Activated CD4-positive, alpha-beta T cell treated with anti-CD3 and anti-CD28 coated beads, Interleukin-2, amount 10 ng/mL, durations not matched to agents 7 days and 5 days (primary cell): ENCODE measurements around the gene AHCYL1. TPM values are rescaled to one million over a fixed set of nuclear protein-coding genes. Genes with fewer than 3 reads are reported as not detected.
"Not testable (repeated sequence)": the region's sequence is repeated elsewhere in the genome, so short reads cannot be mapped to it uniquely, and the experiment has no call there.

Experiments used
- CTCF ChIA-PET: fragments of 350-600 bp; sonication (Branson Sonifier 250); formaldehyde crosslinking; loops from one replicate; lab custom pipeline; 2021; ENCODE audit warnings: antibody characterized with exemption; lab: Charles Lee
- POLR2A ChIA-PET: fragments of 350-600 bp; sonication (Branson Sonifier 250); formaldehyde crosslinking; loops from one replicate; lab custom pipeline; 2021; ENCODE audit warnings: antibody characterized with exemption; lab: Charles Lee
- DNase-seq: peaks from one replicate; pipeline ENCODE4 v3.0.0-alpha.2; 2020
- H3K27ac Mint-ChIP-seq: one replicate; pipeline ENCODE4 v1.8.0; 2021; ENCODE audit warnings: mild to moderate bottlenecking, moderate library complexity, mixed read lengths
- H3K27me3 Mint-ChIP-seq: one replicate; pipeline ENCODE4 v1.8.0; 2021; ENCODE audit warnings: mixed read lengths
- H3K36me3 Mint-ChIP-seq: one replicate; pipeline ENCODE4 v1.8.0; 2021; ENCODE audit warnings: low read depth, mixed read lengths
- H3K4me1 Mint-ChIP-seq: one replicate; pipeline ENCODE4 v1.8.0; 2021; ENCODE audit warnings: mixed read lengths
- H3K4me3 Mint-ChIP-seq: one replicate; pipeline ENCODE4 v1.8.0; 2021; ENCODE audit warnings: mild to moderate bottlenecking, moderate library complexity, mixed read lengths
- H3K9me3 Mint-ChIP-seq: one replicate; pipeline ENCODE4 v1.8.0; 2021; ENCODE audit warnings: mixed read lengths
- total RNA-seq, 2 experiments: library from RNA; stranded (reverse); gene quantifications; one replicate each; pipeline ENCODE4 v1.2.3, GENCODE V29; 2021

AHCYL1 gene
- total RNA-seq, 2 experiments from 2014 or later = 50.4 to 50.9 TPM

DNA sequence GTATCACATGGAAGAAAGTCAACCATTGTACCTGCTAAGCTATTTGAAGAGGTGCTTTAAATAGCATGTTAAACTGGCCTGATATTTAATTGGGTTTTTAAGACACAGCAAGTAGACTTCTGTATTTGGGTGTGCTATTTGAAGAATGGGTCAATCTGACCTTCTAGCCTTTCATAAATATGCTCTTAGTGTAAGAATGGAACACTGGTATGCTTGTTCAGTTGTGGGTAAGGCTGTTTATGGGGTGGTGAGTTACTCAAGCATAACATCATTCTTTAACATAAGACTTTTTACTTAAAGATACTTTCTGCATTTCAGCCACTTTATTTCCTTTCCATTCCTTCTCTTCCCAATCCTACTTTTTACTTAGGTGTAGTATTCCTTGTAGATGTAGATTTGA is 21.4 kb downstream of the AHCYL1 start:
- H3K9me3 Mint-ChIP-seq = no peaks in the 10 kb centered on the region
- H3K4me1 Mint-ChIP-seq = peaks cover 23% of the 10 kb centered on the region
- CTCF ChIA-PET = interaction anchor here (0.6 to 1.6 kb wide), 5 partner anchors 9 to 372 kb away, joined by 4 to 8 read pairs (median 4); partner anchors contain the start of gene AHCYL1
- peaks cover 18% of the 10 kb centered on the region for H3K36me3 Mint-ChIP-seq
- POLR2A ChIA-PET = no interaction called here
- H3K27ac Mint-ChIP-seq = no peak overlapping the region
- no peak overlapping the region for H3K4me3 Mint-ChIP-seq
- DNase-seq = no peak
- H3K27me3 Mint-ChIP-seq = no peaks in the 10 kb centered on the region

GRCh38 chr1:110006516-110006915 is 22.0 kb downstream of the AHCYL1 start:
- Mint-ChIP-seq H3K27ac (no peak overlapping the region), H3K9me3 (no peaks in the 10 kb centered on the region)
- CTCF ChIA-PET = interaction anchor here (1.4 to 1.6 kb wide), 4 partner anchors 20 to 462 kb away, joined by 3 to 8 read pairs (median 6); partner anchors contain the start of gene AHCYL1

DNA sequence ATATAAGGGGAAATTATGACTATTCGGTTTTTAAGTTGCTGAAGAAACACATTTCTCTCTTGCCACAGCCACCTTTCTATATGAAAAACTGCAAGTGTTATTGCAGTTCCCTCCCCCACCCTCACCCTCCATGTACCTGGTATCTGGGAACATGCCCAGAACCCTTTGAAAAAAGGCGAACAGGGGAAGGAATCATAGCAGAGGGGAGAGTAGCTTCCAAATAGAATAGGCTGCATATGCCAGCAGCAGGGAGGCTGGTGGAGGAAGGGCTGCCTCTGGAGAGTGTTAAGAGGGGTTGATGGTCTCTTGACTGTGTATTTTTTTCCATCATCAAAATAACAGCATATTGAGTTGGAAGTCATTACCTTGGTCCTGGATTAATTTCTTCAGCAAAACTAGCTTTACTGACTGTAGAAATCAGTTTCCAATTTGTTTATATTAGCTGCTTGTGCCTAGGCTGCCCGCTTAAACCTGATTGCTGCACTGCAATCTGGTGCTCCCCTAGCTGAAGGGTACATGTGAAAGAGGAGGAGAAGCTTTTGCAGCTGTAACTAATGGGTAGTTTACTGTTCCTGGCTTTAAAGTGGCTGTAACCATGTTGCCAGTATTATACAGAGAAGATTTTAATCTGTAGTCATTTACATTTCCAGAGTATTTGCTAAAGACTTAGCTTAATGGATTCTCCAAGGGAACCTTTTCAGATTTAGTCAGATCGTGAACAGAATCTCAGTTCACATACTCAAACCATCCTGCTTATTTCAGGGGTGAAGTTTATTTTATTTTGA is 22.7 kb downstream of the AHCYL1 start:
- Mint-ChIP-seq H3K4me3 (no peak overlapping the region), H3K9me3 (no peaks in the 10 kb centered on the region), H3K27me3 (no peaks in the 10 kb centered on the region), H3K36me3 (peaks cover 26% of the 10 kb centered on the region), H3K27ac (no peak overlapping the region), H3K4me1 (peaks cover 29% of the 10 kb centered on the region)
- no peak for DNase-seq
- CTCF ChIA-PET = interaction anchor here (0.8 to 1.6 kb wide), 7 partner anchors 8 to 462 kb away, joined by 3 to 7 read pairs (median 4); partner anchors contain the start of gene AHCYL1
- POLR2A ChIA-PET = interaction anchor here (0.6 kb wide), 1 partner anchor 11 kb away, joined by 3 read pairs; no protein-coding TSS in a partner anchor

More at GRCh38 chr1:110006516-110006915, 22.0 kb downstream of the AHCYL1 start:
- POLR2A ChIA-PET = no interaction called here
- no peak for DNase-seq
- H3K27me3 Mint-ChIP-seq = no peaks in the 10 kb centered on the region
- H3K36me3 Mint-ChIP-seq = peaks cover 20% of the 10 kb centered on the region
- H3K4me1 Mint-ChIP-seq = peaks cover 25% of the 10 kb centered on the region
- H3K4me3 Mint-ChIP-seq = no peak overlapping the region

GRCh38 chr1:110008971-110009565 is 24.5 kb downstream of the AHCYL1 start:
- peaks cover 30% of the 10 kb centered on the region for H3K36me3 Mint-ChIP-seq
- CTCF ChIA-PET = interaction anchor here (0.6 kb wide), 1 partner anchor 11 kb away, joined by 3 read pairs; no protein-coding TSS in a partner anchor
- DNase-seq = no peak
- H3K4me1 Mint-ChIP-seq = peaks cover 15% of the 10 kb centered on the region
- no peak overlapping the region for H3K27ac Mint-ChIP-seq
- no peaks in the 10 kb centered on the region for H3K9me3 Mint-ChIP-seq
- no peaks in the 10 kb centered on the region for H3K27me3 Mint-ChIP-seq
- POLR2A ChIA-PET = interaction anchor here (0.6 kb wide), 1 partner anchor 11 kb away, joined by 4 read pairs; no protein-coding TSS in a partner anchor
- no peak overlapping the region for H3K4me3 Mint-ChIP-seq

DNA sequence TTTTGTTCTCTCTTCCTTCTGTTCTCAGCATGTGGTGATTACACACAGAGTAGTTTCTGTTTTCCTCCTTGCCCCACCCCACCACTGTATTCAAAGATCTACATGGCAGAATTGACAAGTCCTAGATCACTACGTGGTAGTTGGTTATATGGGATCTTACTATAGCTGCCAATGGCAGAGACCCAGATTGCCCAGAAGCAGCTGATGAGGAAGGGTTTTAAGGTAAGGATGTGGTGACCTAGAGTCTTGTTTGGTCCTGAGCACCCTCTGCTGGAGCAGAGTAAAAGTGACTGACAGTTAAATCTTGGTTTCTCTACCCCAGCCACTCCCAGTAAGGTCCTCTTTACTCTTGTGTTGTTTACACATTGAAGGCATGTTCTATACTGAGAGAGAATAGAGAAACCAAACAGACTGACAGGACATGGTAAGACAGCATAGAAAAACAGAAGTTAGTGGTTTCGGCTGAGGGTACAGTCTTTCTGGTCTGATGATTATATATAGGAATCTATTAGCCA is 27.0 kb downstream of the AHCYL1 start:
- peak; percentile 60 for DNase-seq
- peaks cover 43% of the 10 kb centered on the region for H3K36me3 Mint-ChIP-seq
- H3K27ac Mint-ChIP-seq = peak overlapping the region; percentile 68
- no peak overlapping the region for H3K4me3 Mint-ChIP-seq
- no peaks in the 10 kb centered on the region for H3K27me3 Mint-ChIP-seq
- H3K4me1 Mint-ChIP-seq = peaks cover 7% of the 10 kb centered on the region
- ChIA-PET POLR2A (no interaction called here), CTCF (interaction anchor here (0.6 to 3.7 kb wide), 12 partner anchors 11 to 466 kb away, joined by 3 to 16 read pairs (median 4); partner anchors contain the start of genes GNAI3 and STRIP1)
- no peaks in the 10 kb centered on the region for H3K9me3 Mint-ChIP-seq

DNA sequence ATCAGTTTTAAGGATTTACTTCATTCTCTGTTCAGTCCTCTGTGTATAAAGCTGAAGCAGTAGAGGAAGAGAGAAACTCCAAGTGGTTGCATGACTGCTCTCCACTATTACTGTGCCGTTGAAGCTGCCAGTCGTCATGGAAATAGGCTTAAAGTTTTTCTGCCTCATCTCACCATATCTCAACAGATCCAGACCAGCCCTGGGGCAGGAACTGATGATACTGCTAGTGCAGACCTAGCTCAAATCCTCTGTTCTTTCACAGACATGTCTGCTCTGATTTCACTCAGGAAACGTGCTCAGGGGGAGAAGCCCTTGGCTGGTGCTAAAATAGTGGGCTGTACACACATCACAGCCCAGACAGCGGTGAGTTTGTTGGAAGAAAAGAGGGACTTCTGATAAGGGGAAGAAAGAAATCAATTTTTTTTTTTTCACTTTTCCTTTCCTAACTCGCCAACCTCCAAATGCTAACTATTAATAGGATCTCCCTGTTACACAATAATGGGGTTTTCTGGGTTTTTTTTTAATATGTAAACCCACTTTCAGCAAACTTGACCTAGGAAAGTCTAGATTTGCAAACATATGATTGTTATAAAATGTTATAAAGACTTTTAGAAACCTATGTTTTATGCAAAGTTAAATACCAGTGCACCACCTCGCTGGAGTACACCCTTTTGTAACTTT is 27.7 kb downstream of the AHCYL1 start:
- no peak overlapping the region for H3K4me3 Mint-ChIP-seq
- CTCF ChIA-PET = interaction anchor here (1.3 to 3.7 kb wide), 7 partner anchors 14 to 372 kb away, joined by 3 to 16 read pairs (median 6); partner anchors contain the start of gene STRIP1
- POLR2A ChIA-PET = no interaction called here
- H3K27ac Mint-ChIP-seq = no peak overlapping the region
- DNase-seq = no peak
- H3K27me3 Mint-ChIP-seq = no peaks in the 10 kb centered on the region
- peaks cover 46% of the 10 kb centered on the region for H3K36me3 Mint-ChIP-seq
- no peaks in the 10 kb centered on the region for H3K9me3 Mint-ChIP-seq
- H3K4me1 Mint-ChIP-seq = peaks cover 7% of the 10 kb centered on the region

DNA sequence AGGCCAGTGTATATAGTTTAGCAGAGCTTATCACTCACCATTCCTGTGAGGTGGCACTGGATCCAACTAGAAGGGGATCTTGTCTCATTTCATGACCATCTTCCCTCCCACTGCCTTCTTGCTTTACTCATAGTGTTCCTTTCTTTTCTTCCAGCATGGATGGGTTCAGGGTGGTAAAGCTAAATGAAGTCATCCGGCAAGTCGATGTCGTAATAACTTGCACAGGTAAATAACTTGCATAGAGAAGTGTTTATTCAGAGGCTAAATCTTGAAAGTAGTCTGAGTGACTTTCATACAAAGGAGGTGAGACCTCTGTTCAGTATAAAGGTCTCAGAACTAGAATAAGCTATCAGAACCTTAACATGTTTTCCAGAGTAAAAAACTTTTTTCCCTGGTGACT is 33.2 kb downstream of the AHCYL1 start:
- no peaks in the 10 kb centered on the region for H3K27me3 Mint-ChIP-seq
- CTCF ChIA-PET = no interaction called here
- H3K9me3 Mint-ChIP-seq = no peaks in the 10 kb centered on the region
- POLR2A ChIA-PET = no interaction called here
- H3K4me3 Mint-ChIP-seq = no peak overlapping the region
- peaks cover 49% of the 10 kb centered on the region for H3K36me3 Mint-ChIP-seq
- H3K4me1 Mint-ChIP-seq = no peaks in the 10 kb centered on the region
- H3K27ac Mint-ChIP-seq = no peak overlapping the region
- no peak for DNase-seq

DNA sequence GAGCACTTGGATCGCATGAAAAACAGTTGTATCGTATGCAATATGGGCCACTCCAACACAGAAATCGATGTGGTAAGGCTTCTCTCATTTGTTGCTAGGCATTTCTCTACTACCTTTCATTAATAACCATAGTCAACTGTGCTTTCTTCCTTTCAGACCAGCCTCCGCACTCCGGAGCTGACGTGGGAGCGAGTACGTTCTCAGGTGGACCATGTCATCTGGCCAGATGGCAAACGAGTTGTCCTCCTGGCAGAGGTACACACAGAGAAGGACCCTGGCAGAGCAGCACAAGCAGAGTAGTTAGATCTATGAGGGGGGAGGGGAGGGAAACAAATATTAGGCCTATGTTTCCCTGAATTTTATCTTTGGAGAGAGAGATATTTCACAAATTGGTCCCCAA is 33.8 kb downstream of the AHCYL1 start:
- Mint-ChIP-seq H3K4me1 (no peaks in the 10 kb centered on the region), H3K27me3 (no peaks in the 10 kb centered on the region), H3K9me3 (no peaks in the 10 kb centered on the region), H3K4me3 (no peak overlapping the region), H3K36me3 (peaks cover 48% of the 10 kb centered on the region), H3K27ac (no peak overlapping the region)
- ChIA-PET CTCF (interaction anchor here (1.0 to 1.6 kb wide), 2 partner anchors 11 to 378 kb away, joined by 4 to 7 read pairs; no protein-coding TSS in a partner anchor), POLR2A (interaction anchor here (0.6 kb wide), 1 partner anchor 11 kb away, joined by 3 read pairs; no protein-coding TSS in a partner anchor)
- DNase-seq = no peak

- peaks cover 48% of the 10 kb centered on the region for H3K36me3 Mint-ChIP-seq
- H3K4me1 Mint-ChIP-seq = no peaks in the 10 kb centered on the region
- no peaks in the 10 kb centered on the region for H3K9me3 Mint-ChIP-seq
- POLR2A ChIA-PET = no interaction called here
- no peak overlapping the region for H3K4me3 Mint-ChIP-seq
- H3K27me3 Mint-ChIP-seq = no peaks in the 10 kb centered on the region
- CTCF ChIA-PET = interaction anchor here (1.0 to 1.6 kb wide), 5 partner anchors 9 to 381 kb away, joined by 3 to 7 read pairs (median 3); no protein-coding TSS in a partner anchor
- DNase-seq = no peak
- H3K27ac Mint-ChIP-seq = no peak overlapping the region
Measured at GRCh38 chr1:110019770-110020169, 35.2 kb downstream of the AHCYL1 start.

GRCh38 chr1:110021285-110021684 is 36.7 kb downstream of the AHCYL1 start:
- no peak for DNase-seq

GRCh38 chr1:110024613-110025012 is 40.0 kb downstream of the AHCYL1 start:
- peaks cover 1% of the 10 kb centered on the region for H3K4me1 Mint-ChIP-seq
- CTCF ChIA-PET = interaction anchor here (1.2 to 1.7 kb wide), 2 partner anchors 10 to 40 kb away, joined by 3 to 5 read pairs; partner anchors contain the start of genes AHCYL1 and STRIP1
- no peak for DNase-seq
- H3K9me3 Mint-ChIP-seq = no peaks in the 10 kb centered on the region
- POLR2A ChIA-PET = no interaction called here
- no peaks in the 10 kb centered on the region for H3K27me3 Mint-ChIP-seq
- H3K27ac Mint-ChIP-seq = no peak overlapping the region
- peaks cover 22% of the 10 kb centered on the region for H3K36me3 Mint-ChIP-seq
- no peak overlapping the region for H3K4me3 Mint-ChIP-seq

More at GRCh38 chr1:110021285-110021684, 36.7 kb downstream of the AHCYL1 start:
- Mint-ChIP-seq H3K27me3 (no peaks in the 10 kb centered on the region), H3K27ac (no peak overlapping the region), H3K4me3 (no peak overlapping the region), H3K36me3 (peaks cover 41% of the 10 kb centered on the region), H3K4me1 (no peaks in the 10 kb centered on the region), H3K9me3 (no peaks in the 10 kb centered on the region)
- POLR2A ChIA-PET = no interaction called here
- CTCF ChIA-PET = interaction anchor here (0.9 to 1.3 kb wide), 2 partner anchors 8 to 12 kb away, joined by 3 to 6 read pairs; no protein-coding TSS in a partner anchor

- DNase-seq, H3K36me3 Mint-ChIP-seq, POLR2A ChIA-PET, H3K27me3 Mint-ChIP-seq, H3K9me3 Mint-ChIP-seq: not testable (repeated sequence)
- Mint-ChIP-seq H3K27ac (peak overlapping the region; percentile 96), H3K4me1 (peaks cover 53% of the 10 kb centered on the region), H3K4me3 (peak overlapping the region; percentile 73)
- CTCF ChIA-PET = interaction anchor here (1.4 to 2.9 kb wide), 8 partner anchors 9 to 46 kb away, joined by 4 to 11 read pairs (median 8); partner anchors contain the start of gene AHCYL1
Measured at GRCh38 chr1:110030687-110031086, 46.1 kb downstream of the AHCYL1 start.
